ENCODE data around the gene RAP1GDS1. TPM values are rescaled to one million over a fixed set of nuclear protein-coding genes. Genes with fewer than 3 reads are reported as not detected.

The RAP1GDS1 gene
- total RNA-seq, 4 donors from 2014 or later = 40.5 to 61.4 (median 54.1) TPM

GRCh38 chr4:98300706-98301105 lies 39.5 kb downstream of the RAP1GDS1 start:
- Histone ChIP-seq H3K4me1 (peaks cover 0 to 9% (median 5%) of the 10 kb centered on the region in 4 donors), H3K27me3 (no peaks in the 10 kb centered on the region), H3K4me3 (no peak overlapping the region), H3K9me3 (peaks cover 0 to 26% (median 3%) of the 10 kb centered on the region in 4 donors), H3K36me3 (peaks cover 0 to 22% (median 0%) of the 10 kb centered on the region in 3 donors), H3K27ac (no peak overlapping the region)
- DNase-seq (ENCODE audit: low spot score in 2 of 2) = no peak
- no peak for TF ChIP-seq CTCF (IDR thresholded peaks at IDR 0.05)
- no peak for TF ChIP-seq EP300 (IDR thresholded peaks at IDR 0.05)
- TF ChIP-seq POLR2A (IDR thresholded peaks at IDR 0.05) = no peak

- 38 to 44% methylated on average over 1 of the region's 1 CpG for WGBS, 2 donors
- Histone ChIP-seq H3K4me3 (no peak overlapping the region), H3K27me3 (no peaks in the 10 kb centered on the region), H3K4me1 (peaks cover 0 to 7% (median under 1%) of the 10 kb centered on the region in 4 donors), H3K27ac (no peak overlapping the region), H3K9me3 (peaks cover 0 to 26% (median 3%) of the 10 kb centered on the region in 4 donors), H3K36me3 (peaks cover 0 to 6% (median 0%) of the 10 kb centered on the region in 3 donors)
- TF ChIP-seq CTCF (IDR thresholded peaks at IDR 0.05) = no peak
- no peak for TF ChIP-seq POLR2A (IDR thresholded peaks at IDR 0.05)
- TF ChIP-seq EP300 (IDR thresholded peaks at IDR 0.05) = no peak
- DNase-seq (ENCODE audit: low spot score in 2 of 2) = no peak
Measured at GRCh38 chr4:98305576-98305975, 44.4 kb downstream of the RAP1GDS1 start.

GRCh38 chr4:98310867-98311266 lies 49.7 kb downstream of the RAP1GDS1 start:
- no peak overlapping the region for H3K27ac ChIP-seq
- no peaks in the 10 kb centered on the region for H3K27me3 ChIP-seq
- H3K4me1 ChIP-seq = peaks cover 0 to 7% (median 3%) of the 10 kb centered on the region in 4 donors
- H3K9me3 ChIP-seq = no peaks in the 10 kb centered on the region
- TF ChIP-seq POLR2A (IDR thresholded peaks at IDR 0.05) (no peak), EP300 (IDR thresholded peaks at IDR 0.05) (no peak)
- DNase-seq (ENCODE audit: low spot score in 2 of 2) = no peak
- no peak overlapping the region for H3K4me3 ChIP-seq
- no peaks in the 10 kb centered on the region for H3K36me3 ChIP-seq
- WGBS, 2 donors = 58 to 66% methylated on average over 2 of the region's 2 CpGs

GRCh38 chr4:98311656-98312055 lies 50.5 kb downstream of the RAP1GDS1 start:
- Histone ChIP-seq H3K27me3 (no peaks in the 10 kb centered on the region), H3K27ac (no peak overlapping the region), H3K4me3 (no peak overlapping the region), H3K4me1 (peaks cover 0 to 7% (median 3%) of the 10 kb centered on the region in 4 donors), H3K36me3 (peaks cover 0 to 3% (median 0%) of the 10 kb centered on the region in 3 donors), H3K9me3 (no peaks in the 10 kb centered on the region)
- TF ChIP-seq EP300 (IDR thresholded peaks at IDR 0.05) = no peak
- no peak for TF ChIP-seq POLR2A (IDR thresholded peaks at IDR 0.05)
- TF ChIP-seq CTCF (IDR thresholded peaks at IDR 0.05) = no peak
- DNase-seq (ENCODE audit: low spot score in 2 of 2) = no peak
- WGBS, 2 donors = 86 to 90% methylated on average over 4 of the region's 4 CpGs

GRCh38 chr4:98314791-98315565 lies 53.8 kb downstream of the RAP1GDS1 start:
- no peak for DNase-seq (ENCODE audit: low spot score in 2 of 2)
- WGBS, 2 donors = 62 to 68% methylated on average over 3 of the region's 3 CpGs
- no peaks in the 10 kb centered on the region for H3K9me3 ChIP-seq
- no peaks in the 10 kb centered on the region for H3K27me3 ChIP-seq
- H3K27ac ChIP-seq = no peak overlapping the region
- TF ChIP-seq EP300 (IDR thresholded peaks at IDR 0.05) = no peak
- no peak for TF ChIP-seq CTCF (IDR thresholded peaks at IDR 0.05)
- TF ChIP-seq POLR2A (IDR thresholded peaks at IDR 0.05) = no peak
- peaks cover 0 to 7% (median 3%) of the 10 kb centered on the region in 4 donors for H3K4me1 ChIP-seq
- no peak overlapping the region for H3K4me3 ChIP-seq
- H3K36me3 ChIP-seq = peaks cover 0 to 13% (median 0%) of the 10 kb centered on the region in 3 donors
